ENCODE data around the gene SLC26A1.

The SLC26A1 gene

DNA sequence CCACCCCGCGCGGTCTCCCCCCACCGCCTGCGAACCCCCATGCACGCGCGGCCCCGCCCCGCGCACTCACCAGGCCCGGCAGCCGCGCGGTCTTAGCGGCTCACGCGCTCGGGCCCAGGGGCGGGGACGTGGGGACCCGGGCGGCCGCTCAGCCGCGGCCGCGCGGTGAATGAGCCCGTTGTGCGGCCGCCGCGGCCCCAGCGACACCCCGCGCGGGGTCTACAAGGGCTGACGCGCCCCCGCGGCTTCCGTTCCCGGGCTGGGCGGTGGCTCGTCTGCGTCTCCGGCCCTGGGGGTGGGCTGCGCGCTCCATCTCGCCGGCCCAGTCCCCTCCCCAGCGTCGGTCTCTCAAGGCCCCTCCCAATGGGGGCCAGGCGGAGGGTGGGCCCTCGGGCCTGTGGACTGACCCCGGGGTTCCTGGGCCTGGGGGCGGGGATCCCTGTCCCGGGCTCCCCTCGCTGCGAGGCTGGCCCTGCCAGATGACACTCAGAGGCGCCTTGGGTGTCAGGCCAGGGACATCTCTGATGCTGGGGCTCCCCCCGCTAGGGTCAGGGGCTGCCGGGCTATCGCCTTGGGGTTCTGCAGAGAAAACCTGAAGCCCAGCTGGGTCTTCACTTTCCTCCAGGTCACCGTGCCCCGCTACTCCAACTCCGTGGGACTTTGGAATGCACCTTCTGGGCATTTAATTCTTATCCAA is 4.3 kb upstream of the SLC26A1 start:
- DNase-seq, result no peak

GRCh38 chr4:996997-997374 is 3.8 kb upstream of the SLC26A1 start:
- no peak for DNase-seq

DNA sequence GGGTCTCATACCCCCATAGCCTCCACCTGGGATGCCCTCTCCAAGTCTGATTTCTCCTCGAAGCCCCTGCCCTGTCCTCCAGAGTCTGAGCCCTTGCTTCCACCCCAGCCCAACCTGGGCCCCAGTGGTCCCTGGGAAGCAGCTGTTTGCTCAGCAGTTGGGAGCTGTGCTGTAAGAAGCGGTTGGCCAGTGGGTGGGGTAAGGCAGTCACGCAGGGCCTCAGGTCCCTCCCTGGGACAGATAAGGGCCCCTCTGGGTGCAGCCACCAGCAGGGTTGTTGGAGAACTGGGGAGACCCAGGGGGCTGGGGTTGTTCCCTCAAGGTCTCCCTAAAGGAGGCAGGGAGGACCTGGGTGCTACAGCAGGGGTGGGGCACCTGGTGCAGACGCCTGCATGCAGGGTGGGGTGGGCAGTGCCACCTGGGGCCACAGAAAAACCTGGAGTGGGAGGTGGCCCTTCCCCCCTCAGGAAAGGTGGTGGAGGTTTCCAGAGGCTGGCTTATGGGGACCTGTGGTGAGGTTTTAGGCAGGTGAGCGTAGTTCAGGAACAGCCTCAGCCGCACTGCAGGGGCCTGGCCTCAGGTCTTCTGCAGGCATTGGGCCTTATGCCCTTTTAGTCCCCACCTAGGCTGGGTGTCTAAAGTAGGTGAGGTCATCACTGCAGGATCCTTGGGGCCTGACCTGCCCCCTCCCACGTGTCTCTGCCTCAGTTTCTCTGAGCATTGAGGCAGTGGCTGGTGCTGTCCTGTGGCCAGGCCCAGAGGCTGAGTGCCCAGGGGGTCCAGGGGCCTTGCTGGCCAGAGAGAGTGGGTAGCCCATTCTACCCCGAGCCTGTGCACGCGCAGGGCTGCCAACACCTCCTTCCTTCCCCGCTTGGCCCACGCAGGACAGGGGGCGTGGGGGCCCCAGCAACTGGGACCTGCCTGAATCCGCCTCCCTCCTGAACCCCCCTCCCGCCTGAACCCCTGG is 3.1 kb upstream of the SLC26A1 start:
- no peak for DNase-seq

DNA sequence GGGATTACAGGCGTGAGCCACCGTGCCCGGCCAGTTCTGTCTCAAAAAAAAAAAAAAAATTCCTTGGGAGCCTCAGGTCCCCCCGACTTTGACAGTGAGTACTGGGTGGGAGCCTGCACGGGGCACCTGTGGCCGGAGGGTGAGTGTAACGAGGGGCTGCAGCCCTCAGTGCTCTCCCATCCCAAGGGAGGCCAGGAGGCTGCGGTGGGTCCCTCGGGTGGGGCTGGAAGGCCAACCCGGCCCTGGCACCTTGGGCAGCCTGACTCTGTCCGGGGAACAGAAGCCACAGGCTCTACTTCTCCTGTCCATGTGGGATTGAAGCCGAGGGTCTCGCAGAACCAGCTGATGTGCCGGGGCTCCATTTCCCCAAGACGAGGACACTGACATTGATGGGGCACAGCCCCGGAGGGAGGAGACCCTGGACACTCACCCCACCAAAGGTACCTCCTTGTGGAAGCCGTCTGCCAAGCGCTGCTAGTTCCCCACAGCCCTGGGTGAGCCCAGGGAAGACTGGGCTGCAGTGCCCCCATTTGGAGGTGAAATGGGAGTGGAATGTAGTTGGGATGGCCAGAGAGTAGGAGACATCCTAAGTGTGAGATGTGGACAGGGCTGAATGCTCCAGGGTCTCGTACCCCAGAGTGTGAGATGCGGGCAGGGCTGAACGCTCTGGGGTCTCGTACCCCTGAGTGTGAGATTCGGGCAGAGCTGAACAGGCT is 2.3 kb upstream of the SLC26A1 start:
- DNase-seq, result no peak

GRCh38 chr4:992297-993110 is 700 bp downstream of the SLC26A1 start:
- DNase-seq, result no peak

DNA sequence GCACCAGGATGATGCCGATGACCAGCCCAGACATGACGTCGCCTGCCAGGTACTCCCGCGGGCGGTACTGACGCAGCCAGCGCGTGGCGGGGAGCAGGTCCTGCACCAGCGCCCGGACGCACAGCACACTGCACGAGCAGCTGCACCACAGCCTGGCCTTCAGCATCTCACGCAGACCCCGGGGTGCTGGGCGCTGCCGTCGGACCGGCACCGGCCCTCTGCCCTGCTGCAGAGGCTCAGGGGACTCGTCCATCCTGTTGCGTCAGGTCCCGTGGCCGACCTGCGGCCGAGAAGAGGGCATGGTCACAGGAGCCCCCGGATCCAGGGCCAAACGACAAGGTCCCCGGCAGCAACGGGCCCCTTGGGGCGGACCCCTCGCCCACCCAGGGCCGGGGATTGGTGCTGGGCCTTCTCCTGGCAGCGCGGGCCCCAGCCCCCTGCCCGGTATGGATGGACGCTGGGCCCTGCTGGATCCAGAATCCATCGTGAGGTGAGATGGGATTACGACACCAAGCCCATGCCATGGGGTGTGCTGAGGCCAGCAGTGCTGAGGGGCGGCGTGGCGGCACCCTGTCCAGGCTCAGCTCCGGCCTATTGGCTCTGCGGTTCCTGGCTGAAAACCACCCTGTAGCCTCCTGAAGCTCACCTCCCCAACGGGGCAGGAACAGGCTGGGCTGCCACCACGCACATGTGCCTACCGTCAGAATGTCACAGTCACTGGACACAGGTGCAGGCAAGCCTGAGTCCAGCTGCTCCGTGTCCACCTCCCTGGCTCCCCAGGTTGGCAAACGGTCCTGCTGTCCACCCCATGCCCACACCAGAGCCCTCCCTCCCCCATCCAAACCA is 1.5 kb downstream of the SLC26A1 start:
- DNase-seq, result no peak

GRCh38 chr4:990746-991367 is 2.3 kb downstream of the SLC26A1 start:
- DNase-seq, result no peak

DNA sequence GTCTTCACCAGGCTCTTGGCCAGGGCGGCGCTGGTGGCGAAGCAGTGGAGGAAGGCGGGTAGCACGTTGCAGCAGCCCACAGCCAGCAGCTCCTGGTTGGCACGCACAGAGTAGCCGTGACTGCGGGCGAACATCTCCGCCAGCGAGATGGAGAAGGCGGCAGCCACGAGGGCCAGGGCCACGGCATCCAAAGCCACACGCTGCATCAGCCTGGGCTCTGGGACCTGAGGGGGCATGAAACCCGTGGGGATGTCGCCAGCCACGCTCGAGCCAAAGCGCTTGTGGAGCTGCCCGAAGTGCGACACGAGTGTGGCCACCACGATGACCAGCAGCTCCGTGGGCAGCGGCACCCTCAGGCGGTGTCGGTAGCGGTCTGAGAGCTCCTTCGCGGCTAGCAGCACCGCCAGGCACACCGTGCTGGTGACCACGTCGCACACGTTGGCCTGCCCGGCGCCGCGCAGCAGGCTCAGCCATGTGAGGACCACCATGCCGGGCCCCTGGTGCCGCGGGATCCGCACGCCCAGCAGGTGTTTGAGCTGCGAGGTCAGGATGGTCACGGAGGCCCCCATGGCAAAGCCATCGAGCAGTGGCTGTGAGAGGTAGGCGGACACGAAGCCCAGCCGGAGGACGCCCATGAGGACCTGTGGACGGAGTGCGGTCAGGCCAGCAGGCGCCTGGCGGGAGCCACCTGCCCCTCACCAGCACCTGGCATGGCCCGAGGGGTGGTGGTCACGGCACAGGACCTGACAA is 3.3 kb downstream of the SLC26A1 start:
- no peak for DNase-seq

GRCh38 chr4:988726-989721 is 4.2 kb downstream of the SLC26A1 start:
- no peak for DNase-seq

- no peak for DNase-seq
These were observed 5.3 kb downstream of the SLC26A1 start for GRCh38 chr4:987624-988513.

- no peak for DNase-seq
These were observed 6.2 kb downstream of the SLC26A1 start, which contains the start of gene IDUA for GRCh38 chr4:986879-987623. IDUA (plus strand) TSS chr4:987044; CDS start chr4:987085, 41 bp downstream.

- DNase-seq, result no peak
These were observed 6.8 kb downstream of the SLC26A1 start for GRCh38 chr4:986428-986878.

GRCh38 chr4:985123-985830 is 7.9 kb downstream of the SLC26A1 start:
- no peak for DNase-seq

- no peak for DNase-seq
These were observed 8.7 kb downstream of the SLC26A1 start for GRCh38 chr4:984336-985054.

DNA sequence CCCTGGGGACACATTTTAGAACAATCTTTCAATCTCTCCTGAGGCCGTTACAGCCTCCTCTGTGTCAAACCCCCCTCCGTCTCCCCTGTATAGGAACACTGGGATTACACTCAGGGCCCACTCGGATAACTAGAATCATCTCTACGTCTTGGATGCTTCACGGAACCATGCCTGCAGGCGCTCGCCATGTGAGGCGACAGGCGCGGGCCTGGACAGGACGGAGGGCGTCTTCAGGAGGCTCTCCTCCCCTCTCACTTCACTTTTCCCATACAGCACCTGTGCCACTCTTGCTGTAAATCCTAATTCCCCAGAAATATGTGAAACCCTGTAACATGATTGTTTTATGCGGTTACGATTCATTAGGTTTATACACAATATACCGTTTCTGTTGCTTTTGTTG is 10.4 kb downstream of the SLC26A1 start:
- DNase-seq, result no peak

DNA sequence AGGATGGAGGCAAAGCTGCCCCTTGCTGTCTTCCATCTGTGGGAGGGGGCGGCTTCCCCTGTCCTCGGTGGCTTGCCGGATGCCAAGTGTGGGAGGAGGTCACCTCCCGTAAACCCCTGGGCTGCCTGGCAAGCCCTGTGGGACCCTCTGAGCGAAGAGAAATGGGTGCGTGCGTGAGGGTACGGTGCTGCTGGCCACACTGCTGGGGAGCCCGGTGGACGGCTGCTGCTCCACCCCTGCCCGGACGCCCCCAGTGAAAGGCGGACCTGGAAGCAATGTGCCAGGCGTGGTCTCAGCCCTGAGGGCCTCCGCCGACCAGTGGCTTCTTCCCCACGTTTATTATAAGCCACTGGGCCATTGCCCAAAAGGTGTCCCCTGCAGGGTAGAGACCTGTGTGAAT is 10.9 kb downstream of the SLC26A1 start:
- DNase-seq, result no peak

Data from NCI-H1436 treated with DMSO at 0.1 percent for 48 hours (cell line).